Liver (tissue), 9 donors: Measurements from ENCODE around the gene NUDT16L1. TPM values are rescaled to one million over a fixed set of nuclear protein-coding genes. Genes with fewer than 3 reads are reported as not detected.

Source experiments
- DNase-seq: peaks from one replicate; pipeline ENCODE4 v3.0.0-alpha.2; 2017; ENCODE audit warnings: low spot score
- H3K27ac ChIP-seq, 2 donors: one replicate each; pipeline ENCODE4 v1.7.0; 2013; ENCODE audit warnings: inconsistent platforms in 2 of 2, low read length in 2 of 2, control low read depth in 1 of 2, low read depth in 1 of 2, mild to moderate bottlenecking in 1 of 2
- H3K27me3 ChIP-seq, 4 donors: one replicate each; pipeline versions ENCODE4 v1.6.1 to v1.7.0; 2013; ENCODE audit warnings: low read length in 3 of 4, inconsistent platforms in 1 of 4, mild to moderate bottlenecking in 1 of 4, moderate library complexity in 1 of 4; ENCODE audit not compliant: control insufficient read depth in 4 of 4, insufficient read depth in 4 of 4
- H3K36me3 ChIP-seq, 4 donors: one replicate each; pipeline versions ENCODE4 v1.6.1 to v1.7.0; 2013; ENCODE audit warnings: low read length in 3 of 4, mild to moderate bottlenecking in 3 of 4, low read depth in 1 of 4, moderate library complexity in 1 of 4; ENCODE audit not compliant: control insufficient read depth in 4 of 4, insufficient read depth in 3 of 4
- H3K4me1 ChIP-seq, 4 donors: one replicate each; pipeline versions ENCODE4 v1.6.1 to v1.7.0; 2013; ENCODE audit warnings: low read length in 3 of 4, mild to moderate bottlenecking in 3 of 4, moderate library complexity in 1 of 4; ENCODE audit not compliant: control insufficient read depth in 4 of 4, insufficient read depth in 4 of 4
- H3K4me3 ChIP-seq, 3 donors: one replicate each; pipeline versions ENCODE4 v1.6.1 to v1.7.0; 2013; ENCODE audit warnings: low read length in 3 of 3, control low read depth in 1 of 3, low read depth in 1 of 3, mild to moderate bottlenecking in 1 of 3
- H3K9ac ChIP-seq, 2 donors: one replicate each; pipeline ENCODE4 v1.7.0; 2013; ENCODE audit warnings: low read length in 2 of 2, mild to moderate bottlenecking in 2 of 2, moderate library complexity in 2 of 2, control low read depth in 1 of 2, low read depth in 1 of 2
- H3K9me3 ChIP-seq, 4 donors: one replicate each; pipeline versions ENCODE4 v1.6.1 to v1.7.0; 2013; ENCODE audit warnings: low read length in 3 of 4; ENCODE audit not compliant: control insufficient read depth in 4 of 4
- ATF3 ChIP-seq: IDR thresholded peaks from 2 replicates; pipeline ENCODE4 v1.6.1; 2016; ENCODE audit warnings: antibody characterized with exemption
- CTCF ChIP-seq: fragments of 150-350 bp; IDR thresholded peaks from 2 replicates; pipeline ENCODE4 v1.5.1; 2017; ENCODE audit warnings: improper control_type of control experiment, low read depth, low read length; ENCODE audit not compliant: missing input control
- EGR1 ChIP-seq, 2 donors: IDR thresholded peaks; 2 replicates each; pipeline ENCODE4 v1.6.1; 2016 to 2018; ENCODE audit warnings: antibody characterized with exemption in 2 of 2, low read depth in 2 of 2
- FOXA2 ChIP-seq: IDR thresholded peaks from 2 replicates; pipeline ENCODE4 v1.6.1; 2016; ENCODE audit warnings: antibody characterized with exemption
- GABPA ChIP-seq, 2 donors: IDR thresholded peaks in 1 of 2; conservative IDR thresholded peaks in 1 of 2; 2 replicates each; pipeline ENCODE4 v1.6.1; 2016; ENCODE audit warnings: antibody characterized with exemption in 2 of 2, mild to moderate bottlenecking in 1 of 2, moderate library complexity in 1 of 2
- HNF4A ChIP-seq, 2 donors: conservative IDR thresholded peaks; 2 replicates each; pipeline ENCODE4 v1.6.1; 2016; ENCODE audit warnings: antibody characterized with exemption in 2 of 2, mild to moderate bottlenecking in 2 of 2
- HNF4G ChIP-seq: IDR thresholded peaks from 2 replicates; pipeline ENCODE4 v1.6.1; 2016; ENCODE audit warnings: antibody characterized with exemption
- JUND ChIP-seq, 2 donors: IDR thresholded peaks; 2 replicates each; pipeline ENCODE4 v1.6.1; 2016; ENCODE audit warnings: antibody characterized with exemption in 2 of 2
- NR2F2 ChIP-seq: IDR thresholded peaks from 2 replicates; pipeline ENCODE4 v1.6.1; 2016; ENCODE audit warnings: antibody characterized with exemption
- RAD21 ChIP-seq, 2 donors: IDR thresholded peaks; 2 replicates each; pipeline ENCODE4 v1.6.1; 2016; ENCODE audit warnings: antibody characterized with exemption in 2 of 2, mild to moderate bottlenecking in 2 of 2
- RXRA ChIP-seq, 2 donors: IDR thresholded peaks; 2 replicates each; pipeline ENCODE4 v1.6.1; 2017 to 2018; ENCODE audit warnings: antibody characterized with exemption in 2 of 2, mild to moderate bottlenecking in 1 of 2
- TAF1 ChIP-seq: conservative IDR thresholded peaks from 2 replicates; pipeline ENCODE4 v1.6.1; 2016; ENCODE audit warnings: antibody characterized with exemption, mild to moderate bottlenecking
- YY1 ChIP-seq: IDR thresholded peaks from 2 replicates; pipeline ENCODE4 v1.6.1; 2016; ENCODE audit warnings: antibody characterized with exemption, mild to moderate bottlenecking
- ZBTB33 ChIP-seq: IDR thresholded peaks from 2 replicates; pipeline ENCODE4 v1.6.1; 2016; ENCODE audit warnings: antibody characterized with exemption
- WGBS: extraction: QIAGEN DNeasy Blood & Tissue Kit; methylation state at CpG from one replicate; pipeline ENCODE4 v1.1.7; 2013; 5-methylcytosine and 5-hydroxymethylcytosine counted together
- polyA plus RNA-seq, 2 donors: library from polyadenylated mRNA; stranded (reverse) in 1 of 2; unstranded in 1 of 2; fragments of 200-250 nt in 1 of 2; fragments of >200 nt in 1 of 2; fragmentation: Nextera tagmentation in 1 of 2; extraction: Ambion mirVana in 1 of 2; gene quantifications; one replicate each; pipeline versions ENCODE4 v1.2.1 to v1.2.3, GENCODE V29; 2013 to 2015
- total RNA-seq, 2 donors: library from RNA; depleted of rRNA; stranded (reverse); fragments of >200 nt; gene quantifications; one replicate each; pipeline ENCODE4 v1.2.3, GENCODE V29; 2014
- TF ChIP-seq, protein P1 (sequence below): IDR thresholded peaks from 2 replicates; pipeline ENCODE4 v1.6.1; 2016; ENCODE audit warnings: antibody characterized with exemption, mild to moderate bottlenecking
- TF ChIP-seq, protein P2 (sequence below): IDR thresholded peaks from 2 replicates; pipeline ENCODE4 v1.6.1; 2016; ENCODE audit warnings: antibody characterized with exemption
- donor health status: healthy.
- donor health status: healthy.
- donor health status: healthy.
- donor health status: healthy.
- donor health status: healthy.

Gene NUDT16L1
- total and polyA plus RNA-seq, 4 donors: 22.4 to 43.4 (median 36.3) TPM

DNA sequence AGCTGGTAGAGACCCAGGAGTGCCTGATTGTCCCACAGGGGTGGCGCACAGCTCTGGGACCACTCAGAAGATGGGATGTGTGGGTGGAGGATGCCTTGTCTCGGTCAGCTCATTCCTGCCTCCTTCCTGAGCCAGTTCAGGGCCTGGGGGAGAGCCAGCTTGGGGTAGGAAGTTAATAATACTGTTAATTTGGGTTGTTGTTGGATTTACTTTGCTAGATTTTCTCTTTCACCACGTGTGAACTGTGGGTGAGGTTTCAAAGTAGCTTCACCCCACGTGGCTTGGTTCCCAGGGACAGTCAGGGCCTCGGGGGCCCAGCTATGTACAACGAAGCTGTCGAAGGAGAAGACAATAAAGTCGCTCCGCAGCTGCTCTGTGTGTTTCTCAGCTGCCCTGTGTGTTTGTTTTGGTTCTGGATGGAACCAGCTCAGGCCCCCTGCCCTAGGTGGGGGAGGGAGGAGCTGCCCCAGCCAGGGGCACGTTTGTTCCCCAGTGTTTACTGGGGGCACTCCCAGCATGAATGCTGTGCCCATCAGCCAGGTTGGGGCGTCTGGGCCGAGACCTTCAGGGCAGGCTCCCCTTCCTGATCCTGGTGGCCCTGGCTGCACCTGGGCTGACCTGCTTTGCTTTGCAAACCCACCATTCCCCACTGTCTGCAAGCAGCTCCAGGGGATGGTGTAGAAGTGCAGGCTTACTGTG, 2.3 kb downstream of the NUDT16L1 start:
- TF ChIP-seq EGR1 (IDR thresholded peaks at IDR 0.05; ENCODE audit: low read depth in 2 of 2) (no peak), HNF4A (conservative IDR thresholded peaks at IDR 0.05) (no peak), RXRA (IDR thresholded peaks at IDR 0.05) (no peak), JUND (IDR thresholded peaks at IDR 0.05) (no peak), NR2F2 (no peak), GABPA (IDR thresholded peaks at IDR 0.05 in 1 of 2, conservative IDR thresholded peaks at IDR 0.05 in 1 of 2) (no peak), CTCF (no peak), TAF1 (no peak), HNF4G (no peak), FOXA2 (no peak), ZBTB33 (no peak), ATF3 (no peak), RAD21 (IDR thresholded peaks at IDR 0.05) (no peak), YY1 (no peak)
- TF ChIP-seq, protein P1, sequence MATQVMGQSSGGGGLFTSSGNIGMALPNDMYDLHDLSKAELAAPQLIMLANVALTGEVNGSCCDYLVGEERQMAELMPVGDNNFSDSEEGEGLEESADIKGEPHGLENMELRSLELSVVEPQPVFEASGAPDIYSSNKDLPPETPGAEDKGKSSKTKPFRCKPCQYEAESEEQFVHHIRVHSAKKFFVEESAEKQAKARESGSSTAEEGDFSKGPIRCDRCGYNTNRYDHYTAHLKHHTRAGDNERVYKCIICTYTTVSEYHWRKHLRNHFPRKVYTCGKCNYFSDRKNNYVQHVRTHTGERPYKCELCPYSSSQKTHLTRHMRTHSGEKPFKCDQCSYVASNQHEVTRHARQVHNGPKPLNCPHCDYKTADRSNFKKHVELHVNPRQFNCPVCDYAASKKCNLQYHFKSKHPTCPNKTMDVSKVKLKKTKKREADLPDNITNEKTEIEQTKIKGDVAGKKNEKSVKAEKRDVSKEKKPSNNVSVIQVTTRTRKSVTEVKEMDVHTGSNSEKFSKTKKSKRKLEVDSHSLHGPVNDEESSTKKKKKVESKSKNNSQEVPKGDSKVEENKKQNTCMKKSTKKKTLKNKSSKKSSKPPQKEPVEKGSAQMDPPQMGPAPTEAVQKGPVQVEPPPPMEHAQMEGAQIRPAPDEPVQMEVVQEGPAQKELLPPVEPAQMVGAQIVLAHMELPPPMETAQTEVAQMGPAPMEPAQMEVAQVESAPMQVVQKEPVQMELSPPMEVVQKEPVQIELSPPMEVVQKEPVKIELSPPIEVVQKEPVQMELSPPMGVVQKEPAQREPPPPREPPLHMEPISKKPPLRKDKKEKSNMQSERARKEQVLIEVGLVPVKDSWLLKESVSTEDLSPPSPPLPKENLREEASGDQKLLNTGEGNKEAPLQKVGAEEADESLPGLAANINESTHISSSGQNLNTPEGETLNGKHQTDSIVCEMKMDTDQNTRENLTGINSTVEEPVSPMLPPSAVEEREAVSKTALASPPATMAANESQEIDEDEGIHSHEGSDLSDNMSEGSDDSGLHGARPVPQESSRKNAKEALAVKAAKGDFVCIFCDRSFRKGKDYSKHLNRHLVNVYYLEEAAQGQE: no peak
- TF ChIP-seq, protein P2, sequence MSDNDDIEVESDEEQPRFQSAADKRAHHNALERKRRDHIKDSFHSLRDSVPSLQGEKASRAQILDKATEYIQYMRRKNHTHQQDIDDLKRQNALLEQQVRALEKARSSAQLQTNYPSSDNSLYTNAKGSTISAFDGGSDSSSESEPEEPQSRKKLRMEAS: no peak
- Histone ChIP-seq H3K4me1 (peaks cover 6 to 38% (median 26%) of the 10 kb centered on the region in 4 donors), H3K36me3 (peaks cover 7 to 41% (median 15%) of the 10 kb centered on the region in 4 donors), H3K9me3 (no peaks in the 10 kb centered on the region), H3K9ac (no peak overlapping the region), H3K4me3 (no peak overlapping the region), H3K27me3 (no peaks in the 10 kb centered on the region), H3K27ac (no peak overlapping the region)
- WGBS: 71% methylated on average over 12 of the region's 12 CpGs
- no peak for DNase-seq
